Measurements from ENCODE around the gene EIF4E. TPM values are rescaled to one million over a fixed set of nuclear protein-coding genes. Genes with fewer than 3 reads are reported as not detected.
"Not testable (repeated sequence)": the region's sequence is repeated elsewhere in the genome, so short reads cannot be mapped to it uniquely, and the experiment has no call there.

The EIF4E gene
- polyA plus RNA-seq, 4 donors: 119 to 137 (median 127) TPM

DNA sequence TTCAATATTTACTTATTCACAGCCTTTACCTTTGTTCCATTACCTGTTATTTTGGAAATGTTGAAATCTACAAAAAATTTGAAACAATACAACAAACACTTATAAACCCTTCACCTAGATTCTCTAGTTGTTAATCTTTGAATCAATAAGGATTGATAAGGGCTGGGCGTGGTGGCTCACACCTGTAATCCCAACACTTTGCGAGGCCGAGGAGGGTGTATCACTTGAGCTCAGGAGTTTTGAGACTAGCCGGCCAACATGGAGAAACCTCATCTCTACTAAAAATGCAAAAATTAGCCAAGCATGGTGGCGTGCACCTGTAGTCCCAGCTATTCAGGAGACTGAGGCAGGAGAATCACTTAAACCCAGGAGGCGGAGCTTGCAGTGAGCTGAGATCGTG, 5.9 kb upstream of the EIF4E start:
- not testable (repeated sequence) for DNase-seq (ENCODE audit: low read depth in 4 of 4, low spot score in 3 of 4)

GRCh38 chr4:98932539-98932938, 3.6 kb upstream of the EIF4E start:
- DNase-seq (ENCODE audit: low read depth in 4 of 4, low spot score in 3 of 4): no peak

- DNase-seq (ENCODE audit: low read depth in 4 of 4, low spot score in 3 of 4): no peak
These were observed 1.5 kb upstream of the EIF4E start for GRCh38 chr4:98930311-98930865.

- peak in 2 of 4 donors; percentile 12 to 70 for DNase-seq (ENCODE audit: low read depth in 4 of 4, low spot score in 3 of 4)
These were observed 671 bp upstream of the EIF4E start for GRCh38 chr4:98929341-98930267.

GRCh38 chr4:98928131-98928504, 815 bp downstream of the EIF4E start:
- DNase-seq (ENCODE audit: low read depth in 4 of 4, low spot score in 3 of 4): peak; percentile 60 to 69 (median 62)

GRCh38 chr4:98926257-98926656, 2.7 kb downstream of the EIF4E start:
- not testable (repeated sequence) for DNase-seq (ENCODE audit: low read depth in 4 of 4, low spot score in 3 of 4)

GRCh38 chr4:98921292-98921691, 7.6 kb downstream of the EIF4E start:
- DNase-seq (ENCODE audit: low read depth in 4 of 4, low spot score in 3 of 4): no peak

GRCh38 chr4:98919996-98920395, 8.9 kb downstream of the EIF4E start:
- DNase-seq (ENCODE audit: low read depth in 4 of 4, low spot score in 3 of 4): no peak

- DNase-seq (ENCODE audit: low read depth in 4 of 4, low spot score in 3 of 4): not testable (repeated sequence)
These were observed 18.2 kb downstream of the EIF4E start for GRCh38 chr4:98910728-98911127.

DNA sequence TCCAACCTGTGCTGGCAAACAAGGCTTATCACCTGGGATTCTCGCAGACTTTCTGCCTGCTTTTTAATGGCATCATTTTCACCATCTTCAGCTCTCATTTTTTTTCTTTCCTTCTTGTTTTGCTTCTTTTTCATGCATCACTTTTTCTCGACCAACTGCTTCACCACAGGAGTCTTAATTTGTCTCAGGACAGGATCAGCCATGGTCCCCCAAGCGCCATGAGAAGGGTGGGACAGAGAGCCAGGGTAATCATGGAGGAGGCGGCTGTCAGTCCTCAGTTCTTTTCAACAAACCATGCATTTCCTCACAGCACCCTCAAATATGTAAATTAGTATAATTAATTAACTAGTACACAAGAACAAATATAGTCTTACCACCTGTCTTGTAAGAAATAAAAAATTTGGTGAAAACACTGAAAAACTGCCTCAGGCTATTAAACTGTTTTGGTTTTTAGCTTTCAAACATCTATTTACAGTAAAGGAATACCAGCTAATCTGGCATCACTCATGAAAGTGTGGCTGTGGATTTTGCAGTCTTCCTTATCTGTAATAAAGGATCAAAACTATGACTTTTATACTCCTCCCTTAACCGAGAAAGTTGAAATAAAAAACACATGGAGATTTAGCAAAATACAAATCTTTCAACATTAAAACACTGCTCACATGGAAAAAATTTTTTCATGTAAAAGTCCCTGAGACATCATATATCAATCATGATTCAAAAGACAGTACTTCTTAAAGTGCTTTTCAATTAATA, 19.1 kb downstream of the EIF4E start:
- DNase-seq (ENCODE audit: low read depth in 4 of 4, low spot score in 3 of 4): no peak

DNA sequence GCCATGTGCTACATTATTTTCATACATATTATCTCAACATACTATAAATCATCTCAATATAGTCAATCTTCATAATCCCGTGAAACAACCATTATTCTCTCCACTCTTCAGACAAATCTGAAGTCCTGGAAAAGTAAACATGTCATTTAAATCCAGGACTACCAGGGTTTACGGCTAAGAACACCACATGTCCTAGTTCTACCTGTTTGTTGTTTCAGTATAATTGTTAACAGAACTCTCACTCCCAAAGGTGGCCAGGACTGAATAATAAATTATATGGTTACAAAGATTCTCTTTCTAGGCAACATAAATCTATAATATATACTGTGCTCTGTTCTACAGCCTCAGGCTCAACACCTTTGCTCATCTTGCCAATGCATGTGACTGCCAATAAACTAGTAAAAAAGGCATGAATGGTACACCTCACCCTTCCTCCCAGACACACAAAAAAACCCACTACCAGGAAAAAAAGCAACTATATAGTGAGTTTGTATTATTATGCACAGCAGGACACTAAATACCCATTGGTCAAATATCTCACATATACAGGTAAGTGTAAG, 20.1 kb downstream of the EIF4E start:
- no peak for DNase-seq (ENCODE audit: low read depth in 4 of 4, low spot score in 3 of 4)

DNA sequence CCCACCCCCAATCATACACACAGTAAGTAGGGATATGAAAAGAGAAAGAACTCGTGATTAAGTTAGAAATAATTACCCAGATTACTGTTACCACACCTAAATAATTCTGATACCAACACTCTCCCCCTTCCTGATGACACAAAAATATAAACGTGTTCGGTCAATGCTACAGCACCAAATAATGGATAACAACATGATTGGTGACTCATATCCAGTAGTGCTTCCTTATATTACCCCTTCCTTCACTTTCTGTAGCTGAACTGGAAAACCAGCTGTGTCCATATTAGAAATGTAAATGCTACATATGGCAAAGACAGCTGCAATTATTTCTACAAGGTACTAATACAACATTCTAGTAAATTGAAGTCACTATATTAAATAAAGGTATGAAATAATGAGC, 20.8 kb downstream of the EIF4E start:
- DNase-seq (ENCODE audit: low read depth in 4 of 4, low spot score in 3 of 4): no peak

DNA sequence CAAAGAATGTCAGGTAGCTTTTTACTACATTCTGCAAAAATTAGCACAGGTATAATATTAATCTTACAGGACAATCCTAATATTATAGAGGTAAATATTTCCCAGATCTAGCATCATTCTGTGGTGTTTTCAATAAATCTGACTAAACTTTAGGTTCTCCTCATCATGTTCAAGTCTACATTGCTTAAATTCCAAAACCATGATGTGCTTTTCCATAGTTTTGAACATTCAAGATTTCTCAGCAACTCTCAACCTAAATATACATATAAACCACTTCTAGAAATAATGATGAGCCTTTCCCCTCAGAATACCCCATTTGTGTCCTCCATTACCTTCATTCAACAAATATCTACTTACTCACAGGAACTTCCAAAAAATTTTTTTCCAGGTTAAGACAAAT, 23.1 kb downstream of the EIF4E start:
- DNase-seq (ENCODE audit: low read depth in 4 of 4, low spot score in 3 of 4): no peak

- DNase-seq (ENCODE audit: low read depth in 4 of 4, low spot score in 3 of 4): no peak
These were observed 23.6 kb downstream of the EIF4E start for GRCh38 chr4:98905297-98905696.

DNA sequence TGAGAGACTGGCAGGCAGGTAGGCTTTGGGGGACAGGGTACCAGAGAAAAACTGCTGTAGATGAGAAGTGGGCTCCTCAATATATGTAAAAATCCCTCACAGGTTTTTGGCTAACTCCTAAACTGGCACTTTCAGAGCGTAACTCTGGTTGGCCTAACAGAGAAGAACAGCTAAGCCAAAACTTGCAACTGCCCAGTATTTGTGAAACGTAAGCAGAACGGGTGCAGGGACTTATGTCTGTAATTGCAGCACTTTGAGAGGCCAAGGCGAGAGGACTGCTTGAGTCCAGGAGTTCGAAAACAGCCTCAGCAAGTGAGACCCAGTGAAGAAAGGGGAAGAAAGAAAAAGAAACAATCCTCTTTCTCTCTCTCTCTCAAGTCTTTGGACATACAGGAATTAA, 25.0 kb downstream of the EIF4E start:
- no peak for DNase-seq (ENCODE audit: low read depth in 4 of 4, low spot score in 3 of 4)

GRCh38 chr4:98903561-98903960, 25.4 kb downstream of the EIF4E start:
- DNase-seq (ENCODE audit: low read depth in 4 of 4, low spot score in 3 of 4): no peak

GRCh38 chr4:98899277-98899676, 29.7 kb downstream of the EIF4E start:
- no peak for DNase-seq (ENCODE audit: low read depth in 4 of 4, low spot score in 3 of 4)

- no peak for DNase-seq (ENCODE audit: low read depth in 4 of 4, low spot score in 3 of 4)
These were observed 37.2 kb downstream of the EIF4E start for GRCh38 chr4:98891478-98892337.

DNA sequence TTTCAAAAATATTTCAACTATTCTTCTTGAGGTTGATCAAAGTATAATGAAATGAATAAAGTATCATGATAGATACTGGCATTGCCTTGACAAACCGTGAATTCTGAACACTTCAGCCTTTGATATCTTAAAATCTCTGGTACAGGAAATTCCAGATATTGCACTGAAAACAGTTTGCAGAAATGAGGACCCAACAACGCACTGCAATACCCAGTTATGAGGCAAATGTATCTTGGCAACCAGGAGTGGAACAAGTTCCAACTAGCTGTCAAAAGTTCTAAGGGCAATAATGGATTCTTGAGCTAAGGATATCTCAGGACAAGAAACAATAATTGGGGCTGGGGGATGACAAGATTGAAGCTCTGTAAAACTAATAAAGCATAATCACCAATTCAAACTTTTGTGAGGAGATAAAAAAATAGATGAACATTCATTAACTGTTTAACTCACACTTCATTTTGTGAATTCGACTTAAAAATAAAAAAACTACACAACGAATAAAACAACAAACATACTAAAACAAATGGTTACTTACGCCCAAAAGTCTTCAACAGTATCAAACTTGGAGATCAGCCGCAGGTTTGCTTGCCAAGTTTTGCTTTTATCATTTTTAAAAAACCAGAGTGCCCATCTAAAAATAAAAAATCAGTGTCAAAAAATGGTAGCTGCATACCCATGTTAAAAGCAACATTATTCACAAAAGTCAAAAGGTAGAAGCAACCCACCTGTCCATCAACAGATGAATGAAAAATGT, 38.1 kb downstream of the EIF4E start:
- DNase-seq (ENCODE audit: low read depth in 4 of 4, low spot score in 3 of 4): no peak

Data from right renal pelvis (tissue), 4 donors.